ENCODE measurements around the gene STARD10.
A peak's percentile ranks its signal among the peaks of the same experiment; 100 is the strongest.

The STARD10 gene

GRCh38 chr11:72836111-72836510 lies 42.3 kb upstream of the STARD10 start:
- in situ Hi-C loops (cut with HindIII; ENCODE audit: low sequenced_read_pairs), result no loop called here
- H3K4me3 ChIP-seq (ENCODE audit: low read depth, low read length), result no peak overlapping the region
- TF ChIP-seq CTCF (IDR thresholded peaks at IDR 0.05; ENCODE audit: low read depth, low read length), result no peak
- DNase-seq (ENCODE audit: low read depth, low spot score), result no peak

GRCh38 chr11:72834905-72835304 lies 41.1 kb upstream of the STARD10 start:
- no peak for DNase-seq (ENCODE audit: low read depth, low spot score)
- TF ChIP-seq CTCF (IDR thresholded peaks at IDR 0.05; ENCODE audit: low read depth, low read length), result no peak
- in situ Hi-C loops (cut with HindIII; ENCODE audit: low sequenced_read_pairs), result no loop called here
- no peak overlapping the region for H3K4me3 ChIP-seq (ENCODE audit: low read depth, low read length)

GRCh38 chr11:72833811-72834493 lies 40.1 kb upstream of the STARD10 start:
- TF ChIP-seq CTCF (IDR thresholded peaks at IDR 0.05; ENCODE audit: low read depth, low read length), result no peak
- no peak overlapping the region for H3K4me3 ChIP-seq (ENCODE audit: low read depth, low read length)
- in situ Hi-C loops (cut with HindIII; ENCODE audit: low sequenced_read_pairs), result no loop called here
- no peak for DNase-seq (ENCODE audit: low read depth, low spot score)

- in situ Hi-C loops (cut with HindIII; ENCODE audit: low sequenced_read_pairs), result no loop called here
Measured at GRCh38 chr11:72833083-72833733, 39.4 kb upstream of the STARD10 start.

GRCh38 chr11:72832301-72833082 lies 38.6 kb upstream of the STARD10 start:
- H3K4me3 ChIP-seq (ENCODE audit: low read depth, low read length), result no peak overlapping the region
- no peak for DNase-seq (ENCODE audit: low read depth, low spot score)
- no peak for TF ChIP-seq CTCF (IDR thresholded peaks at IDR 0.05; ENCODE audit: low read depth, low read length)
- in situ Hi-C loops (cut with HindIII; ENCODE audit: low sequenced_read_pairs), result no loop called here

More at GRCh38 chr11:72833083-72833733, 39.4 kb upstream of the STARD10 start:
- no peak for TF ChIP-seq CTCF (IDR thresholded peaks at IDR 0.05; ENCODE audit: low read depth, low read length)
- DNase-seq (ENCODE audit: low read depth, low spot score), result no peak
- H3K4me3 ChIP-seq (ENCODE audit: low read depth, low read length), result no peak overlapping the region

GRCh38 chr11:72831521-72832300 lies 37.9 kb upstream of the STARD10 start:
- DNase-seq (ENCODE audit: low read depth, low spot score), result peak; percentile 70
- peak; percentile 99 for TF ChIP-seq CTCF (IDR thresholded peaks at IDR 0.05; ENCODE audit: low read depth, low read length)
- H3K4me3 ChIP-seq (ENCODE audit: low read depth, low read length), result no peak overlapping the region
- in situ Hi-C loops (cut with HindIII; ENCODE audit: low sequenced_read_pairs), result no loop called here

Measured in astrocyte of the spinal cord (primary cell).